COR-L47 (cell line): ENCODE data around the gene PTPRD.
"Not testable (repeated sequence)": the region's sequence is repeated elsewhere in the genome, so short reads cannot be mapped to it uniquely, and the experiment has no call there.

Source experiments
- DNase-seq: peaks from one replicate; lab custom pipeline; 2025; lab: John Stamatoyannopoulos, UW

Gene PTPRD

DNA sequence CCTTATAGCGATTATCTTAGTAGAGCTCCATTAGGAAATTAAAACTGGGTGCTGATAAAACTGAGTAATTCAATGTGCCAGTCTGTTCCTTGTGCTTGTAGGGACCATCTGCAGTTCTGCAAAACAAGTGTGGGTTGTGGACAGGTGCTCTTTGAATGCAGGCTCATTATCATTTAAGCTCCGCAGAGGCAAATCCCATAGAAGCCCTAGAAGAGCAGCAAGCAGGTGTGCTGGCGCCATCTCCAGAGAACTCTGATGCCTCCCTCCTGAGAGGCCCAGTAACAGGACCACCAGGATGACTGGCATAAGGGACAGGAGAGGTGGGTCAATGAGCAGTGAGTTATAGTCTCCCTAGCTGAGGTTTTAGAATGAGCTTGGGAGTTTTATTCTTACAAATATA, 1470.8 kb downstream of the PTPRD start:
- DNase-seq: peak; percentile 31

DNA sequence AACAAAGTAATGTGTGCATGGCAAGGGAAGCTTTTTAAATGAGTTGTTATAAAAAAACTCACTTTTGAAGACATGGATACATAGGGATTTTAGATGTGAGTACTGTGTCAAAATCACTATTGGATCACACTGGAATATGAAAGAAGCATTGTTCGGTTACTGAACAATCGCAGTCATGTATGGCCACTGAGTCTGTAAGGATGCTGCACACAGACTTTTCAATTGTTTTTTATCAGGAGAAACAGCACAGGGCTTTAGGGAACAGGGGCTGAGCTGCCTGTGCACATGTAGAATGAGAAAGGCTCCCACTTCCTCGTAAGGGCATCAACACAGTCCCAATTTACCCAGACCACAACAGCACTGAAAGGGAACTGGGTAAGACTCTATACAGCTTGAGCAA, 1479.3 kb downstream of the PTPRD start:
- no peak for DNase-seq

DNA sequence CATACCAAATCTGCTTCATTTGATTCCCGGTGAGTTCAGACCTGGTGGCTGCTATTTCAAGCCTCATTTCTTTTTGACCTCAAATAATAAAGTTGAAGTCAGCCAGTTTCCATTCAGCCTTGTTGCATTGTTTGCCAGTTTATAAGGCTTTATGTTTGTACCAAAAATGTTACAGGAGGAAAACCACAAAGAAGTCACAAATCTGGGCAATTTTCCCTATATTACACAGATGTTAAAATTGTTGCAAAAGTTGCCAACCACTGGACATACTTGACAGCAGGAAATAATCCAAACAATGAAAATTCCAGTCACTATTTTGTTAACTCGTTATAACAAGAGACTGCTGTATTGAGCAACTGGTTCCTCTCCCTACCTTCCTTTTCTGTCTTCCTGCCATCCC, 1488.2 kb downstream of the PTPRD start:
- DNase-seq: no peak

DNA sequence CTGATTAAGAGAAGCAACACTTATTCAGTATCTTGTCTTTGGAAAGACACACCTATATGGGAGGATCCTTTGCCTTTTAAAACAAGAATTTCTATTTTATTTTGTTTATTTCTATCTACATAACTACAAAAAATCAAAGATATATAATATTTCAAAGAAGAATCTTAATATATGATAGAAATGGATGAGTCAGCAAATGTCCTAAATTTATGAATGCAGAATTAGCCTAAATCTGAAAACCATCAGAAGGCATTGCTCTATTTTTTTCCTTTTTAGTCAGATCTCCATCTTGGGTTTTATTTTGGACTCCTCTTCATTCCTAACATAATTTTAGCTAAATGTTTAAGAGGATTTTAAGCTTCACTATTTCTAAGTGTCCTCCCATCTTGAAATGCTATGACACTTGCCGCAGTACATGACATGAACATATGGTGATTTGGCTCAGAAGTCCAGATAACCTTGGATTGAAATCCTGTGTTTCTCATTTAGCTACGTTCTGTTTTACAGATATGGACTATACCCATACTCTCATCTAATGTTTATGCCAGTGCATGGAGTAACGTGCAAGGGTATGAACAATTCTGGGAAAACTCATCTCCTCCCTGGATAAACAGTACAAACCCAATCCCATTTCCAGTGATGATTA, 1490.4 kb downstream of the PTPRD start:
- no peak for DNase-seq

DNA sequence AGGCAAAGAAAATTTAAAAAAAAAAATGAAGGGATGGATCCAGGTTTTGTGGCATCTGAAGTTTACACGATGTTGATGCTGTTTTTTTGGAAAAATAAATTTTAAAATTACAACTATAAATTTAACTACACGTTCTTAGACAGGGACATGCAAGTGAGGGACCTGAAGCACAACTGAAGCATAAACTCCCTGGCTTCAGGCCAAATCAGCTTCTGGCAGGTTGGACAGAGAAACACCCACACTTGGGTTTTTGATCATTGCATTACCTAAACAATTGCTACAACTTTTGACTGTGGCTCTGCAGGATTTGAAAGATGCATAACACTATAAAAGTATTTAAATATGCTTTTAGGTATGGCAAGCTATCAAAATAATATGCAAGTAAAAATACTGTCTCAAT, 1494.9 kb downstream of the PTPRD start:
- peak; percentile 7 for DNase-seq

DNA sequence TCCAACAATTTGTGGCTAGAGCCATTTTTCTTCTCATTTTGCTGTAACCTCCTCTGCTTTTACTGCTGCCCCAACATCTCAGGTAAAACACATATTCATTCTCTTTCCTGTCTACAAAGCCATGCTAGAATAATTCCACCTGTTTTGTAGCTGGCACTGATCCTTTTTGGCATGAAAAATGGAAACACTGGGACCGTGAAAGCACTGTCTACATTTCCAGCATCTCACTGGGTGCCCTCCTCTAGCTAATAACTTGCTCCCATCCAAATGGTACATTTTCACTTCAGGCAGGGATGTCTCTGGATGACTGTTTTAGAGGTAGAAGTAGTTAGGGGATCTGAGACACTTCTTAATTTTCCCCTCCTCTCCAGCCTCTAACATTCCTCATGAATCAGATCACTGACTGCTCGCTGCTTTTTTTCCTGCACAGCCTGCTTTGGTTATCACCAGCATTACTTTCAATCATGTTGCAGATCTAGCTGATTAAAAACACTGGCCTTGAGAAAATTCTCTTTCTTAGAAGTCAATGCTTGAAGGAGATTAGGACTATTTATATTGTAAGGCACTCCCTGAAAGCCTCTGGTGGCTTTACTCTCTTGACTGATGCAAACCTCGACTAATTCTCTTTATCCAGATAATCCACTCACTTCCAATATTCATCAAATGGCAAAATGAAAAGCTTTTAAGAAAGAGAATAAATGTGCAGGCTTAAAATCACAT, 1500.6 kb downstream of the PTPRD start:
- DNase-seq: no peak

DNA sequence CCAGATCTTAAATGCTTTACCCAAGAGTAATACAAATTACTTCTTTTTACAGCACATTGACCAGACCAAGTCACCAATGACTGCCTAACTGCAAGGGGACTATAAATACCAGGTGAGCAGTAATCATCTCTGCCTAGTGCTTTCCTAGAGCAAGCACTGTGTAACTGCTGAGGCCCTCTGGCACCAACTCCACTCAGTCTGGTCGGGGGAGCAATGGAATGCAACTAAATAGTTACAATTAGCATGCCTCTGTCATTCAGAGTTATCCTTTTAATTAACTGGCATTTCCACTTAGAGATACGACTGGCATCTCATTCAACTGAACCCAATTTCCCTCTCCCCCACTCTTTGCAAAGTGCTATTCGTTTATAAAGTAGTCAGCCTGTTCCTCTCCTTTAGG, 1504.2 kb downstream of the PTPRD start:
- DNase-seq: no peak

DNA sequence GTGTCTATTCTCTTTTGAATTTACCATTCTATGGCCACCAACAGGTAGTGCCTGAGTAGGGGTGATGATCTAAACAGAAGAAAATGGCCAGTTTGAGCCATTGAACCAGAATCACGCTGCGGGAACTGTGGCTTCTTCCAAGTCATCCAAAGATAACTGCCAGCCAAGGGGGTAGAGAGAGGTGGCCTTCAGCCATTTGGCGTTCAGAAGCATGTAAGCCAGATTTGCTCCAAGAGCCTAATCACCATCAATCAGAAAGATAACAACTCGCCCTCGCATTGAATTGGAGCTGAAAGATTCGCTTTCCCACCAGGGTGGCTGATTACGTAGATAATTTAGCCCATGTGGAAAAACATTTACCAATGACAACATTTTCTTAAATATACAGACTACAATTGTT, 1510.5 kb downstream of the PTPRD start:
- DNase-seq: no peak

DNA sequence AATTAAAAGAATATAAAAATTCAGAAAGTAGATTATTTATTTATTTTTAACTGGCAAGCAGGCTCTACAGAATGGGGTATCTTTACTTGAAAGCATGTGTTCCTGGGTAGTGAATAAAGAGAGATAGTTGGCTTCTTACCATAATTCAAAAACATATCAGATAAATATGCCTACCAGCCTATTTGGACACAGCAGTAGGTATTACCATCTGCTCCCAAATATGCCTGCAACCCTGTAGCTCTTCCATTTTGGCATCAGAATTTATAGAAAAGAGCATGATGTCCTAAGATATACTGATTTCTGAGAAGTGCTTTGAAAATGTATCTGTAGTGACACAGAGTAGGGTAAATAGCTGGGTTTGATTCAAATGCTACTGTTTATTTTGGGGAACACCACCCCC, 1512.7 kb downstream of the PTPRD start:
- no peak for DNase-seq

DNA sequence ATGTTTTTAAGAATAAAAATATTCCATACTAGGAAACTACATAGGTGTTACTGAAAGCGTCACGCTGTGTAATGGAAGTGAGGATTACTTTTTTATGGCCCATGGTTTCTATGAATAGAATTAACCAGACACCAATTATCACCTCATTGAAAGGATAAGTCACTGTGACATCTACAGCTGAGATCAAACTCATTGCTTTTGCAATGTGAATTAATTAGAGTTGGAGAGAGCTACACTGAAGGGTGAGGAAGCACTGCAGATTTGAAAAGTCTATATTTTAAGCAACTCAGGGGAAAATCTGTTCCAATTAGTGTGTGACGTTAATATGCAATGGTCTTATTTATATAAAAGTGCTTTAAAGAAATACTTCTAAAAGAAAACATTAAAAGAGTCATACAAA, 1513.2 kb downstream of the PTPRD start:
- DNase-seq: peak; percentile 69

DNA sequence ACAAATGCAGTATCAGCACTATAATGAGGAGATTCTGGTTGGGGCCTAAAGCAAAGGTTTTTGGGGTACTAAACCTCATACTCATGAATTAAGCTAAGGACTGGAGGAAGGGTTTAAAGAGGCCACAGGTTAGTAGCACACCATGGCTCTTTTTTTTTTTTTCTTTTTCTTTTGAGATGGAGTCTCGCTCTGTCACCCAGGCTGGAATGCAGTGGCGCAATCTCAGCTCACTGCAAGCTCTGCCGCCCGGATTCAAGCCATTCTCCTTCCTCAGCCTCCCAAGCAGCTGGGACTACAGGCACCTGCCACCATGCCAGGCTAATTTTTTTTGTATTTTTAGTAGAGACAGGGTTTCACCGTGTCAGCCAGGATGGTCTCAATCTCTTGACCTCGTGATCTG, 1515.5 kb downstream of the PTPRD start:
- not testable (repeated sequence) for DNase-seq

DNA sequence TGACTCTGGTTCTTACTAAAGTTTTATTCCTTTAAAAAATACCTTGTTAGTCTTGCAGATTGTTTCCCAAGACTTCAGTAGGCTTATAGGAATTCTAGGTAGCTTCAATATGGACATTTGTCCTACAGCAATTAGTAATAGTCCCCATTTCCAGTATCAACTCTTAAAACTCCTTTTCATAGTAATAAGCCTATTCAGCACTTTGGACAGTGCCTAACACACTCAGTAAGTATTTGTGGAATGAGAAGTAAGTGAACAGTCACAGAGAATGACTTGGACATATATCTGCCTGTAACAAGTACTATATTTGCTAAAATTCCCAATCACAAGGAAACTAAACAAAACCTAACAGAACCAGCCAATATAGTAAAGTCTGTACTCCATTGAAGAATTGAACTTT, 1521.4 kb downstream of the PTPRD start:
- DNase-seq: no peak

DNA sequence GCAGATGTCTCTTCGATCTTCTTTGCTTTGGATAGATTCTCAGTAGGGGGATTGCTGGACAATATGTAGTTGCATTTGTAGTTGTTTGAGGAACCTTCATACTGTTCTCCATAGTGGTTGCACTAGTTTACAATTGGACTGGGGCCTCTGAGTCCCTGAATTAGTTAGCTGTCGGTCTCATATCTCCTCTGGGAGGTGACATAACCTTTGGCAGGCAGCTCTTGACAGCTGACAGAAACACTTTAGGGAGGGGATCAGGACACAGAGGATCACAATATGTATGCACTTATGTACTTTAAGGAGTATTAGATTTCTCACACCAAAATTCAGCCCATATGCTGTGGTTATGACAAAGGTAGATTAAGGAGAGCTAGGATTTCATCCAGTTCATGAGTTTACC, 1533.3 kb downstream of the PTPRD start:
- no peak for DNase-seq

DNA sequence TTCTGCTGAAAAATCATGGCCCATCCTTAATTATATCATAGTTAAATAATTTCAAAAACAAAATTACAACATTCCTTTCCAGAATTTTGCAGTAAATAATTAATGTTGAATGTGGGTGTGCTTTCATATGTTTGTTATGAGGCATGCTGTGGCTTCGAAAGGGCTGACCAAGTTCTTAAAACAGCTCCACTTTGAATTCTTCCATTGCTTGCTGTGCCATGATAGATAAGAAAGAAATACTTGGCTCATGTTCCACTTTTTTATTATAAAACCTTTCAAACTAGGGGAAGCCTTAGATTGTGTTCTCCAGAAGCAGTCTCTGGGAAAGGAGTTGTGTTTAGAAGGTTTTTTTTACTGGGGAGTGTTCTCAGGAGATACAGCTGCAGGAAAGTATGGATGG, 1534.5 kb downstream of the PTPRD start:
- DNase-seq: no peak

DNA sequence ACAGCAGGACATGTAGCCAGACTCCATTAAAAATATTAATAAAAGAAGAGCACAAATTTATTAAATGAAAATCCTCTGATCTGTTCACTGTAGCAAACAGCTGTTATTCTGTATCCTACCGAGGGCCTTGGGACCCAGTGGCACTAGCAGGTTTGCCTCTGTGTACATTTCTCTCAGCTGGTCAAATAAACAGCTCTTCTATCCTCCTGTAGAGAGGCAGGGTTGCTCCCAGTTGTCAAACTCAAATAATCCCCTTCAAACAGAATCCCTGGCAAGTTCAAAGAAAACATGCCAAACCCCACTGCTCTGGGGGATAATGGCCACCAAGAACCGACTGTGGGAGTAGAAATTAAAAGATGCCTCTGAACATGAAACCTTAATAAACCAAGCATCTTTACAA, 1551.2 kb downstream of the PTPRD start:
- DNase-seq: peak; percentile 35

DNA sequence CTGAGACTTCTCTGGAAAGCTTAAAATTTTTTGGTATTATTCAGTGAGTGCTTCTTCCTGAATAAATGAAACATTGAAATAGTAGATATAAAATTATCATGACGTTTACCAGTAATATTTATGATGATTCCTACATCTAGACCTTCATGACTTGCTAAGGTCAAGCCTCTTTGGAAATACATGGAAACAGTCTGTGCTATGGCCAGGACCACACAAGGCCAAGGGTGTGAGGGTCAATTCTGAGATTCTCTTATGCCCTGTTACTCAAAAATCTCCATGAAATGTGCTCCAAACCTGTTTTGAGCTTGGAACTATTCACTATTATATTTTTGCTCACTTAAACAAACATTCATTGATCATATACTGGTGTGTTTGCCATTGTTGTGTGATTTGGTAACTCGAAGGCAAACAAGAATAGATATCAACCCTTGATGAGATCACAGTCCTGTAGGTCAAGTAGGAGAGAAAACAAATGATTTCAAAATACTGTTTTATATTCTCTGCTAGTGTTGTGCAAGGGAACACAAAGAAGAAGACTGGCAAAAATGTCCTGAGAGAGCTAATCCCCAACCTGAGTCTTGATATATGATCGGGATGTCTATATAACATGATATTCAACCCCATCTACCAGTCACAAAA, 1558.3 kb downstream of the PTPRD start:
- DNase-seq: no peak

DNA sequence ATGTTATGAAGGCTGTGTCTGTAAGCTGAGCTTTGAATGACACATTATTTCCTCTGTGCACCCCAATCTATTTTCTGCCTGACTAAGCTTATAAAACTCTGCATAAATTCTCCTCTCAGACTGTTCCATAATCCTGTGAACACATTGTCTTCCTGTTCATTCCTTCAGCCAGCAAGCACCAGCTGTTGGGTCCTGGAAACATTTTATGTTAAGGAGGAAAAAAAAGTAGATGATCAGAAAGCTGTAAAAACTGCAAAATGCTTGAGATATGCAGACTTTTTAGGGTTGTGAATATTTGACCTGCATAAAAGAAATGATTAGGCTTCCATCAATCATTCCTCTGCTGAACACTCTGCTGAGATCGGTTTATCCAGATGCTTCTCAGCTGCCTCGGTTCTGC, 1567.2 kb downstream of the PTPRD start:
- no peak for DNase-seq

DNA sequence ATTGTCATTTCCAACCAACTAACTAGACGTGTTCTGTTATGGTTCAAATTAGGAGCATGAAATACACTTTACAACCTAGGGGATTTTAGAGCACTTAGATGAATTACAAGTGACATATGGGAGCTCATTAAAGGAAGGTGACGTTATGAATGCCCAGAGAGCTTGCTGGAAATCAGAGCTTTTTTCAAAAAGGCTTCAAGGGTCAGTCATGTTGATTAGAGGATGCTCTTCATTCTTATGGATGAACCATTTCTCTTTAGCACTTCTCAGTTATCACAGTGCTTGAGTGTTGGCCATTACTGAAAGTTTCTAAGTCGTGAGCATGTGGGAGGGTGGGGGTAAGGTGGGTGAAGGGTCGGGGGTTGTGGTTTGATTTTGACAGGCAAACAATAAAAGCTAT, 1567.7 kb downstream of the PTPRD start:
- no peak for DNase-seq

DNA sequence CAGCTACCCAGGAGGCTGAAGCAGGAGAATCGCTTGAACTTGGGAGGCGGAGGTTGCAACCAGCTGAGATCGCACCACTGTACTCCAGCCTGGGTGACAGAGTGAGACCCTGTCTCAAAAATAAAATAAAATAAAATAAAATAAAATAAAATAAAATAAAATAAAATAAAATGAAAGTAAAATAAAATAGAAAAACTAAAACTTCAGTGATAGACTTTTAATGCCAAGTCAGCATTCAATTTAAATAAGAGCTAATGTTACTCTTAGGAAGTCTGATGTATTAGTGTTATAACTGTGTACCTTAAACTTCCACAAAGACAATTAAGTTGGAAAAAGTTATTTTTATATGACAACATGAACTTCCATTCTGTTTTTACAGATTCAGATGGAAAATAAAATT, 1569.0 kb downstream of the PTPRD start:
- not testable (repeated sequence) for DNase-seq

DNA sequence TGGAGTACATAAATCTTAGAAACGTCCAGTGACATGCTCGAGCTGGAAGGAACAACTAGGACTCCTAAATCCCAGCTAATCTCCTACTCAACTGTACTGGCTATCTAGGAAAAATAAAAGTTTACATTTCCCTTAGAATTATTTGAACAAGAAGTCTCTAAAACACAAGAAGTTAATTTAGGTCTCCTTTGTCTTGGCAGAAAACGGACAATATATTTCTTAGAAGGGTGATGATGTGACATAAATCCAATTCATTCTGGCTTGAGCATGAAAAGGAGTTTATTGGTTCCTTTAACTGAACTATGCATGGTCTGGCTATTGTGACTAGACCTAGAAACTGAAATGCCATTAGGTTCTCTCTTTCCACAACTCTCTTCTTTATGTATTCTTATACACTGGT, 1571.0 kb downstream of the PTPRD start:
- no peak for DNase-seq

DNA sequence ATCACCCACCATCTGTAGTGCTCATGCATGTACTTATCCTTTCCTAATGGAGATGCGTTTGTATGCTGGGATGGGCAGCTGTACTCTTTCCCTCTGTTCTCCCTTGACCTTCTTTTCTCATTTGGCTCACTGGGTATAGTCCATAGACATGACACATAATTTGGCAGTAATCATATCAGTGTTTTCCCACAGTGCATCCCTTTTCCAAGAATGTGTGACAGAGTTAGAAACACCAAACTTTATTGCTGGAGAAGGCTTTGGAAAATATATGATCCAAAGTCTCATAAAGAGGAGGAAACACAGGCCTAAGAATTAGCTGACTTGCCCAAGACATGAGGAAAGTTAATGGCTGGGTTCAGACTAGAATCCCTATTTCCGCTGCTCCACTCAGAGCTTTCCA, 1579.8 kb downstream of the PTPRD start:
- no peak for DNase-seq

DNA sequence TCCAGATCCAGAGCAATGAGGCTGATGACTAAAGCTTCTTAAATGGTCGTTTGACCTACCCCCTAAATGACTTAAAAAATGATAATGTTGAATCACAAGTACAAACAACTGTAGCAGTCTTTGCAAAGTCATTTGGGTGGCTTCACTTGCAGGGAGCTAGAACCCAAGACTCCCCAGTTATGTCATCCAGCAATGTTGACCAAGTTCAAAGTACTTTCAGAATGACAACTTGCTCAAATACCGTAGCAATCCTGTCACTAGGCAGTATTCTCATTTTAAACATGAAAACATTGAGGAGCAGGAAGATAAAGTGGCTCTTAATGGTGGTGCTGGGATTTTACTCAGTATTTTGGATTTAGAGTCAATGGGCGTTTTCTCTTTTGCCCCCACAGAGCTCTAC, 1596.2 kb downstream of the PTPRD start:
- no peak for DNase-seq

DNA sequence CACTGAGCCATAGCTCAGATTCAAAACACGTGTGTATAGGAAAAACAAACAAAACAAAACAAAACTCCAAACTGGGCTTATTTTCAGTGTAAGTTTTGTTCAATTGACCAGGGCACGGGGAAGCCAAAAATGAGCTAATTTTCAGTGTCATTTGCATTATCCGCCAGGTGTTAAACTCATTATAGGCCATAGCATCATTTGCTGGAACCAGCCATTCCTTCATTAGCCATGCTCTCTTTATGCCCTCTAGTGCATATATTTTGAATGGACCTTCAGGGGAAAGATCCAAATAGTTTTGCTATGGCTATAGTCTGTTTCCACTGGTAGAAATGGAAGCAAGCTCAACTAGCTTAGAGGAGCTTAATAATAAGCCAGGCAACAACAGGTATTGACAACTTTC, 1608.0 kb downstream of the PTPRD start:
- DNase-seq: no peak
